PC-9 (cell line): Measurements from ENCODE around the gene RFX2.

Experiments used
- CTCF ChIP-seq: fragments of 200-600 bp; sonication (generic); conservative IDR thresholded peaks from 2 replicates; pipeline ENCODE4 v1.6.1; 2017; ENCODE audit warnings: mixed run types, antibody characterized with exemption, mild to moderate bottlenecking, moderate library complexity
- EZH2 ChIP-seq: fragments of 200-600 bp; sonication (generic); IDR thresholded peaks from 2 replicates; pipeline ENCODE4 v1.8.0; 2017; ENCODE audit warnings: antibody characterized with exemption, low read depth

GRCh38 chr19:5976768-5977167, 133.5 kb downstream of the RFX2 start:
- no peak for TF ChIP-seq CTCF
- TF ChIP-seq EZH2 = no peak
